Prostate gland (tissue), 2 donors: ENCODE results near the gene MFAP4.

Experiments used
- POLR2A ChIP-seq: fragments of 450-650 bp; IDR thresholded peaks from one replicate; pipeline ENCODE4 v1.6.1; 2016; ENCODE audit warnings: antibody characterized with exemption, mild to moderate bottlenecking
- POLR2AphosphoS5 ChIP-seq: sonication (generic); formaldehyde crosslinking; IDR thresholded peaks from one replicate; pipeline ENCODE4 v1.6.1; 2017; ENCODE audit warnings: antibody characterized with exemption
- TF ChIP-seq, protein P1 (sequence below), 4 experiments: fragments of 200-600 bp in 2 of 4; fragments of 450-650 bp in 2 of 4; sonication (generic) in 2 of 4; IDR thresholded peaks; 1 replicate in 3 of 4; 2 replicates in 1 of 4; pipeline ENCODE4 v1.5.1; 2016 to 2019; ENCODE audit warnings: antibody characterized with exemption in 4 of 4, mild to moderate bottlenecking in 2 of 4, moderate library complexity in 2 of 4

DNA sequence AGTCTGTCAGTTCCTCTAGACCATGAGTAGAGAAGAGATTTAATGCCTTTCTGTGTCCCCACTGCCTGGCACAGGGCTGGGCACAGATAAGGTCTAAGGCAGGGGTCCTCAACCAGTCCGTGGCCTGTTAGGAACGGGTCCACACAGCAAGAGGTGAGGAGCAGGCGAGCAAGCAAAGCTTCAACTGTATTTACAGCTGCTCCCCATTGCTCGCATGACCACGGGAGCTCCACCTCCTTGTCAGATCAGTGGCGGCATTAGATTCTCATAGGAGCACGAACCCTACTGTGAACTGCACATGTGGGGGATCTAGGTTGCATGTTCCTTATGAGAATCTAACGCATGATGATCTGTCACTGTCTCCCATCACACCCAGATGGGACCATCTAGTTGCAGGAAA, 26.2 kb downstream of the MFAP4 start:
- no peak for TF ChIP-seq POLR2AphosphoS5
- TF ChIP-seq, protein P1, sequence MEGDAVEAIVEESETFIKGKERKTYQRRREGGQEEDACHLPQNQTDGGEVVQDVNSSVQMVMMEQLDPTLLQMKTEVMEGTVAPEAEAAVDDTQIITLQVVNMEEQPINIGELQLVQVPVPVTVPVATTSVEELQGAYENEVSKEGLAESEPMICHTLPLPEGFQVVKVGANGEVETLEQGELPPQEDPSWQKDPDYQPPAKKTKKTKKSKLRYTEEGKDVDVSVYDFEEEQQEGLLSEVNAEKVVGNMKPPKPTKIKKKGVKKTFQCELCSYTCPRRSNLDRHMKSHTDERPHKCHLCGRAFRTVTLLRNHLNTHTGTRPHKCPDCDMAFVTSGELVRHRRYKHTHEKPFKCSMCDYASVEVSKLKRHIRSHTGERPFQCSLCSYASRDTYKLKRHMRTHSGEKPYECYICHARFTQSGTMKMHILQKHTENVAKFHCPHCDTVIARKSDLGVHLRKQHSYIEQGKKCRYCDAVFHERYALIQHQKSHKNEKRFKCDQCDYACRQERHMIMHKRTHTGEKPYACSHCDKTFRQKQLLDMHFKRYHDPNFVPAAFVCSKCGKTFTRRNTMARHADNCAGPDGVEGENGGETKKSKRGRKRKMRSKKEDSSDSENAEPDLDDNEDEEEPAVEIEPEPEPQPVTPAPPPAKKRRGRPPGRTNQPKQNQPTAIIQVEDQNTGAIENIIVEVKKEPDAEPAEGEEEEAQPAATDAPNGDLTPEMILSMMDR (IDR thresholded peaks at IDR 0.05): no peak
- no peak for TF ChIP-seq POLR2A
